Spinal cord (tissue), 10 donors: ENCODE results near the gene FRYL. TPM values are rescaled to one million over a fixed set of nuclear protein-coding genes. Genes with fewer than 3 reads are reported as not detected.
"Not testable (repeated sequence)": the region's sequence is repeated elsewhere in the genome, so short reads cannot be mapped to it uniquely, and the experiment has no call there.

ENCODE experiments used
- DNase-seq, 6 donors: peaks; one replicate each; pipeline versions ENCODE4 v3.0.0 to v3.0.0-alpha.2; 2013 to 2015; ENCODE audit warnings: low spot score in 6 of 6, low read depth in 4 of 6
- H3K27ac ChIP-seq: one replicate; pipeline ENCODE4 v1.5.1; 2013; ENCODE audit warnings: low read depth, low read length, control low read depth
- H3K27me3 ChIP-seq: one replicate; pipeline ENCODE4 v1.6.1; 2013; ENCODE audit warnings: low read length; ENCODE audit not compliant: control insufficient read depth, insufficient read depth
- H3K36me3 ChIP-seq: one replicate; pipeline ENCODE4 v1.6.1; 2013; ENCODE audit warnings: low read length; ENCODE audit not compliant: control insufficient read depth, insufficient read depth
- H3K4me1 ChIP-seq: one replicate; pipeline ENCODE4 v1.6.1; 2013; ENCODE audit warnings: low read length; ENCODE audit not compliant: control insufficient read depth, insufficient read depth
- H3K4me3 ChIP-seq: one replicate; pipeline ENCODE4 v1.5.1; 2013; ENCODE audit warnings: low read depth, low read length, control low read depth
- H3K9me3 ChIP-seq: one replicate; pipeline ENCODE4 v1.6.1; 2013; ENCODE audit warnings: low read length; ENCODE audit not compliant: control insufficient read depth, insufficient read depth
- WGBS: methylation state at CpG from one replicate; pipeline ENCODE4 v1.1.5; 2013; ENCODE audit warnings: missing lambda C conversion rate; ENCODE audit not compliant: insufficient coverage; 5-methylcytosine and 5-hydroxymethylcytosine counted together
- polyA plus RNA-seq, 2 donors: library from polyadenylated mRNA; unstranded; fragments of 120-200 nt; gene quantifications; one replicate each; pipeline ENCODE4 v1.2.1, GENCODE V29; 2013; ENCODE audit not compliant: insufficient read length in 2 of 2
- total RNA-seq, 2 donors: library from RNA; depleted of rRNA in 1 of 2; stranded (reverse); fragments of 120-200 nt in 1 of 2; fragments of >200 nt in 1 of 2; gene quantifications; one replicate each; pipeline versions ENCODE4 v1.2.3 to v1.2.4, GENCODE V29; 2013 to 2014
- donor health status: healthy.

Gene FRYL
- total and polyA plus RNA-seq, 4 donors, result 27.0 to 120 (median 55.7) TPM

DNA sequence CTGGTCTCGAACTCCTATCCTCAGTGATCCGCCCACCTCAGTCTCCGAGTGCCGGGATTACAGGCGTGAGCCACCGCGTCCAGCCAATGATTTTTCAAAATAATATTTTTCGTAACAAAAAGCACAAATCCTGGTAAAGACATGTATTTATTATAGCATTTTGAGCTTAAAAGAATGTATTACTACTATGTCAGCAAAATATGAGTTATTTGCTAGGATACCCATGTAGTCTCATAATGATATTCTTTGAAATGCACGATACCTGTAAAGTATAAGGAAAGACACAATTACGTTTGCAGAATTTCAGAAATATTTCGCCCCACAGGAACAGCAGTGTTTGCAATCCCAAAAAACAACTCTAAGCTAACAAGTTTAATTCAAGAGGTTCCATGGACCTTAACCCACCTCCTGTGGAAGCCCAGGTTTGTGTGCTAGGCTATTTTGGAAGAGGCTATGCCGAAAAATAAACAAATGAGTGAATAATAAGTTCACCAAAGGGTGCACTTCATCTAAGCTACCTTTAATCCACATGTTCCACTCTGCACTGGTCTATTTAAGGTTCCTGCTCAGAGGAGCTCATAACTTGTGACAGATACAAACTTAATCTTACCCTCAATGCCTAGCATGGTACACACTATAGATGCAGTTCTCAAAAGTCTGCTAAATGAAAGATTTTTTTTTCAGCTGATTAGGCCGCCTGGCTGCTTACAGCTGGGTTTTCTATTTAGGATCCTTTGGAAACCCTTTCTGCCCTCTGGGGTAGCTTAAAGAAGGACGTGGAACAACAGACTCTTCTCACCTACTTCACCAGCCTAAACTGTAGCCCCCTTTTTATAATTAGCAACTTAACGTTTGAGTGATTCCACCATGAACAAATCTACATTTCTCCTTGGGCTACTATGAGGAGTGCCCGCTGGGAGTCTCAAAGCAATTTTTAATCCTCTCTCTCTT is 5.0 kb downstream of the FRYL start:
- WGBS, result 55% methylated on average over 3 of the region's 16 CpGs
- no peaks in the 10 kb centered on the region for H3K36me3 ChIP-seq
- H3K4me1 ChIP-seq, result peaks cover 4% of the 10 kb centered on the region
- no peaks in the 10 kb centered on the region for H3K9me3 ChIP-seq
- H3K27me3 ChIP-seq, result no peaks in the 10 kb centered on the region
- no peak for DNase-seq
- no peak overlapping the region for H3K4me3 ChIP-seq
- H3K27ac ChIP-seq, result no peak overlapping the region

DNA sequence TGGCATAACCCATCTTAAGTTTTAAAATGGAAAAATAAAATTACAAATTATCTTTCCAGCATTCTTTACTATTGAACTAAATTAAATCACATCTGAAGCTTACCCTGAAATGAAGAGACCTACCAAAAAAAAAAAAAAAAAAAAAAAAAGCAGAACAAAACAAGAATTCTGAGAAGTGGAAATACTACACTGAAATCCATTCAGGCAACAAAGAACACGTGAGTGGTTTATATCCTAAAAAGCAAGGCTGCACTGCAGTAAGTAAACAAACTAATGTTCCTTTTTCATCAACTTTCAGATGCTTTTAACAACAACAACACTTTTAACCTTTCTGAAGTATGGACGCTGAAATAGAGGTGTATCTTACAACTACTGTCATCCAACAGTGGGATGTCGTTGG is 7.5 kb downstream of the FRYL start:
- no peak overlapping the region for H3K27ac ChIP-seq
- no peaks in the 10 kb centered on the region for H3K4me1 ChIP-seq
- H3K4me3 ChIP-seq, result no peak overlapping the region
- no CpG with 5 or more reads among the region's 3 CpGs for WGBS
- no peaks in the 10 kb centered on the region for H3K27me3 ChIP-seq
- DNase-seq, result no peak
- H3K9me3 ChIP-seq, result no peaks in the 10 kb centered on the region
- no peaks in the 10 kb centered on the region for H3K36me3 ChIP-seq

DNA sequence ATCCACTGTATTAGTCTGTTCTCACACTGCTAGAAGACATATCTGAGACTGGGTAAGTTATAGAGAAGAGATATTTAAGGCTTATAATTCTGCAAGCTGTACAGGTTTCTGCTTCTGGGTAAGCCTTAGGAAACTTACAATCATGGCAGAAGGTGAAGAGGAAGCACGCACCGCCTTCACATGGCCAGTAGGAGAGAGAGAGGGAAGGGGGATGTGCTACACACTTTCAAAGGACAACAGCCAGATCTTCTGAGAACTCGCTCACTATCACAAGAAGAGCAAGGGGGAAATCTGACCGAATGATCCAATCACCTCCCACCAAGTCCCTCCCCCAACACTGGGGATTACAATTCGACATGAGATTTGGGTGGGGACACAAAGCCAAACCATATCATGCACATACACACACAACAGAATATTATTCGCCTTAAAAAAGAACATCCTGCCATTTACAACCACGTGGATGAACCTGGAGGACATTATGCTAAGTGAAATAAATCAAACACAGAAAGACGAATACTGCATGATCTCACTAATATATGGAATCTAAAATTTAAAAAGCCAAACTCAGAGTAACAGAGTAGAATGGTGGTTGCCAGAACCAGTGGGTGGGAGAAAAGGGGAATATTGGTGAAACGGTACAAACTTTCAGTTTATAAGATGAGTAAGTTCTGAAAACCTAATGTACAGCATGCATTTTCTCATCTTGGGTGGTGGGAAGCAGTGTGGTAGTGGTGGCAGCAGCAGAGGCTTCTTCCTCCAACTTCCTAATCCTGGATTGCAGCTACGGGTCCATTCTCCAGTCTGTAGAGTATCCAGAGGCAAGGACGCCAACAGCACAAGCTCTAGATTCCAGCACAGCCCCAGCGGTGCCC is 12.8 kb downstream of the FRYL start:
- Histone ChIP-seq H3K9me3 (no peaks in the 10 kb centered on the region), H3K4me3 (no peak overlapping the region), H3K4me1 (no peaks in the 10 kb centered on the region), H3K27ac (no peak overlapping the region), H3K27me3 (no peaks in the 10 kb centered on the region), H3K36me3 (no peaks in the 10 kb centered on the region)
- 91% methylated on average over 6 of the region's 12 CpGs for WGBS
- no peak for DNase-seq

DNA sequence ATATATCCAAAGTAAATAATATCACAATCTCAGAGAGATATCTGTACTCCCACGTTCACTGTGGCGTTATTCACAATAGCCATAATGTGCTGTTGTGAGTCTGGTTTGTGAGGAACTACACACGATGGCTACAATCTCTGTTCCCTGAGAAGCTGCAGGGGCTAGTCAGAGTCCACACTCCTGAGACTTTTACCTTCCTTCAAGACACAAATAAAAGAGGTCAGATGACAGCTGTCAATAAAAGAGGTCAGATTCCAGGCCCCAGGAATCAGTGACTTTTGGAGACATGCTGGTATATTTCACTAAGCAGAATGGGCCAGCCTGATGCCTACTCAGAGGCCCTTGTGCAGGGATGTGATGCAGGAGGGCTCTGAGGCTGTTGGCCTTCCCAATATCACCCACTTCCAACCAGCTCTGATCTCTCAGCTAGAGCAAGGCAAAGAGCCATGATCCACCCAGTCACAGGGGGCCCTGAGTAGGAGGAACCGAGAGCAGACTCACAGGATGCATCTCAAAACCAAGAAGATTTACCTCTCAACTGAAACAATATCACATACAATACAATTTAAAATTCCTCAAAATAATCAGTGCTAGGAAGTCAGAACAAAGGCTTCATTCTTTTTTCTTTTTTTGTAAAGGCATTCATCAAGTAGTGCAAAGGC is 13.8 kb downstream of the FRYL start:
- no peak for DNase-seq
- no peak overlapping the region for H3K27ac ChIP-seq
- no peaks in the 10 kb centered on the region for H3K27me3 ChIP-seq
- no peaks in the 10 kb centered on the region for H3K4me1 ChIP-seq
- WGBS, result no CpG with 5 or more reads among the region's 4 CpGs
- H3K36me3 ChIP-seq, result no peaks in the 10 kb centered on the region
- H3K9me3 ChIP-seq, result no peaks in the 10 kb centered on the region
- H3K4me3 ChIP-seq, result no peak overlapping the region

DNA sequence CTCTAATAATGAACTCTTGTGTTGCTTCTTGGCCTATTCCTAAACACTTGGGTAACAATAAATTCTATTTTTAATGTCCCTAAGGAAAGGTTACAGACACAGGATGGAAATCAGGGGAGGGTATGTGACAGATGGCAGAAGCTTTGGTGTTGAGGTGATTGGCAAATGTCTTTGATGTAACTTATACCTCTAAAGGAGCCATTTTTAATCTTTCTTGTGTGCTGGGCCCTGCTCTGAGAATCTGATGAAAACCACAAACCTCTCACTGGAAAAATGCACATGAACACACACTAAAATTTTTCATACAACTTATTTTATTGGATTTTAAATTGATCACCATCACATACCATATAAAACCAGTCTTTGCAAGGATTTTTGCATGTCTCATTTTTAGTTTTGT is 17.7 kb downstream of the FRYL start:
- no peak for DNase-seq
- Histone ChIP-seq H3K9me3 (no peaks in the 10 kb centered on the region), H3K27ac (no peak overlapping the region), H3K4me3 (no peak overlapping the region), H3K36me3 (no peaks in the 10 kb centered on the region), H3K4me1 (no peaks in the 10 kb centered on the region), H3K27me3 (no peaks in the 10 kb centered on the region)

DNA sequence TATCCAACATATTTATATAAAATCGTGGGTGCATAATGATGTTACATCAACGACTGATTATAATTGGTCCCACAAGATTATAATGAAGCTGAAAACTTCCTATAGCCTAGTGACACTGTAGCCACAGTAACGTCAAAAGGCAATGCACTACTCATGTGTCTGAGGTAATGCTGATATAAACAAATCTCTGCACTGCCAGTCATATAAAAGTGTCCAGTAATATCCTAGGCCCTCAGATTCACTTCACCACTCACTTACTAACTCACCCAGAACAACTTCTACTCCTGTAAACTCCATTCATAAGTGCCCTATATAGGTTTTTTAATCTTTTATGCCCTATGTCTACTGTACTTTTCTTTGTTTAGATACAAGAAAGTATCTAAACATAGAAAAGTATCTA is 18.8 kb downstream of the FRYL start:
- Histone ChIP-seq H3K4me3 (no peak overlapping the region), H3K27me3 (no peaks in the 10 kb centered on the region), H3K27ac (no peak overlapping the region), H3K36me3 (no peaks in the 10 kb centered on the region), H3K4me1 (no peaks in the 10 kb centered on the region), H3K9me3 (no peaks in the 10 kb centered on the region)
- no CpG with 5 or more reads among the region's 3 CpGs for WGBS
- DNase-seq, result no peak

DNA sequence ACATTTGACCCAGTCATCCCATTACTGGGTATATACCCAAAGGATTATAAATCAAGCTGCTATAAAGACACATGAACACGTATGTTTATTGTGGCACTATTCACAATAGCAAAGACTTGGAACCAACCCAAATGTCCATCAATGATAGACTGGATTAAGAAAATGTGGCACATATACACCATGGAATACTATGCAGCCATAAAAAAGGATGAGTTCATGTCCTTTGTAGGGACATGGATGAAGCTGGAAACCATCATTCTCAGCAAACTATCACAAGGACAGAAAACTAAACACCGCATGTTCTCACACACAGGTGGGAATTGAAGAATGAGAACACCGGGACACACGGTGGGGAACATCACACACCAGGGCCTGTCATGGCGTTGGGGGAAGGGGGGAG is 21.4 kb downstream of the FRYL start:
- H3K4me1 ChIP-seq, DNase-seq, H3K27me3 ChIP-seq, H3K36me3 ChIP-seq, H3K9me3 ChIP-seq, H3K4me3 ChIP-seq, H3K27ac ChIP-seq: not testable (repeated sequence)
- no CpG with 5 or more reads among the region's 5 CpGs for WGBS

DNA sequence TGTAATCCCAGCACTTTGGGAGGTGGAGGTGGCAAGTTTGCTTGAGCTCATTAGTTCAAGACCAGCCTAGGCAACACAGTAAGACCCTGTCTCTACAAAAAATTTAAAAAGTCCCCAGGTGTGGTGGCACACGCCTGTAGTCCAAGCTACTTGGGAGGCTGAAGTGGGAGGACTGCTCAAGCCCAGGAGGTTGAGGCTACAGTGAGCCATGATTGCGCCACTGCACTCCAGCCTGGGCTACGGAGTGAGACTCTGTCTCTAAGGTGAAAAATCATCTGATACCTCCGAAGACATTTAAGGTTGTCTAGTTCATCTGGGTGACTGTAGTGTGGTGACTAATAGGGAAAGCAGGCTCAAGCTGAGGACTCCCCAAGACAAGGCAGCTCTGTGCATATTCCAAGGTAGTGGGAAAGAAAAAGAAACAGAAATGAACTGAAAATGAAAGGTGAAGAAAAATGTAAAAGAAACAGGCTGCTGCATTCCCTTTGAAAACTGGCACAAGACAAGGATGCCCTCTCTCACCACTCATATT is 23.3 kb downstream of the FRYL start:
- H3K4me3 ChIP-seq, result no peak overlapping the region
- no peaks in the 10 kb centered on the region for H3K9me3 ChIP-seq
- no peaks in the 10 kb centered on the region for H3K4me1 ChIP-seq
- DNase-seq, result no peak
- WGBS, result 83% methylated on average over 4 of the region's 4 CpGs
- no peak overlapping the region for H3K27ac ChIP-seq
- no peaks in the 10 kb centered on the region for H3K27me3 ChIP-seq
- no peaks in the 10 kb centered on the region for H3K36me3 ChIP-seq

DNA sequence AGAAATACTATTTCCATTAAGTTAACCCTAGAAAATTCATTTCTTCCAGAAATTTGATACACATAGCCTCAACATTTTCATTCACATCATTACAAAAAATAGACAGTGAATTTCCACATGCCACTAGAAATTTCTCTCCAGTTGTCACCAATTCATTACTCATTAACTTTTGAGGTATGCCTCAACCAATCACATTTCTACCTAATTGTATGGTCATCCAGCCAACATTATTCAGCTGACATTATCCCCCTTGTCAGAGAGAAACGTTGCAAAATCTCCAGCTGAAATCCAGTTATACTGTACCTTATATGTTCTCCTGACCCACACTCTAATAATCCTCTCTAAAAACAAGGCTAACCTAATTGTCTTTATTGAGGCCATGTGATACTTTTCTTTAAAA is 24.8 kb downstream of the FRYL start:
- Histone ChIP-seq H3K4me1 (no peaks in the 10 kb centered on the region), H3K27ac (no peak overlapping the region), H3K27me3 (no peaks in the 10 kb centered on the region), H3K36me3 (no peaks in the 10 kb centered on the region), H3K4me3 (no peak overlapping the region), H3K9me3 (no peaks in the 10 kb centered on the region)
- DNase-seq, result no peak
- WGBS, result 90% methylated on average over 1 of the region's 1 CpG
